ENCODE data around the gene GPR68.
"Not testable (repeated sequence)": the region's sequence is repeated elsewhere in the genome, so short reads cannot be mapped to it uniquely, and the experiment has no call there.

GPR68 gene

DNA sequence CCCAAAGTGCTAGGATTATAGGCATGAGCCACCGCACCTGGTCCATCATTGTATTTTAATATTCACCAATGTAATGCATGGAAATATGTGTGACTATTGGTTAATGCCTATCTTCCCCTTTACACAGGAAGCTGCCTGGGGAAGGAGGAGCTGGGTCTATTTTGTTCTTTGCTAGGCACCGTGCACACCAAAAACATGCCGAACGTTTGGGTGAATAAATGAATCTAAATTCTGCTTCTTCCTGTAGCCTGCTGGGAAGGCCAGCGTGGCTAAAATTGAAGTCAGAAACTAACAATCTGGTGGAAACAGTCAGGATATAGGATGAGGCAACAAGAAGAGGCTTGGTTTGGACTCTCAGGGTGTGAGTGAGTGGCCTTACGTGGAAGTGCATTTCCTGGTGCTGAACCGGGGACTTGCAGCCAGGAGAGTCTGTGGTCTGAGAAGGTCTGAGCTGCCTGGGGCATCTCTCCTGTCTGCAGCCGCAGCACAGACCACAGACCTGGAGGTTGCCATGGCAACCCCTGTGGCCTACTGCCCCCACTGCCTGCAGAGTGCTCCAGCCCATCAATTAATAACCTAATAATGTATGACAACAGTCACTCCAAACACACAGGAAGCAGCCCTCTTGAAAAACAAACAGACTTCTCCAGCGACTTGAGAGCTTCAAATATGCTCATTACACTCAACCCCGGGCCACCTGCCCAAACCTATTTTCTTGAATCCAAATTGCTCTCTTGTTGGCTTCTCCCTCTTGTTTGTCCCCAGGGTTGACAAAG is 5.5 kb upstream of the GPR68 start:
- TF ChIP-seq CTCF (IDR thresholded peaks at IDR 0.05; ENCODE audit: unreplicated experiment in 3 of 3), result no peak
- Mint-ChIP-seq H3K9me3 (peaks cover 3% of the 10 kb centered on the region), H3K27ac (peak overlapping the region; percentile 43 to 84 (median 76)), H3K36me3 (ENCODE audit: low read depth) (no peaks in the 10 kb centered on the region), H3K4me1 (peaks cover 7% of the 10 kb centered on the region), H3K27me3 (ENCODE audit: low read depth) (peaks cover 26% of the 10 kb centered on the region), H3K4me3 (peak overlapping the region; percentile 33 to 67 (median 58))

GRCh38 chr14:91246051-91246852 is 1.7 kb upstream of the GPR68 start:
- Mint-ChIP-seq H3K36me3 (ENCODE audit: low read depth) (no peaks in the 10 kb centered on the region), H3K27me3 (ENCODE audit: low read depth) (peaks cover 9% of the 10 kb centered on the region), H3K27ac (no peak overlapping the region), H3K4me1 (peaks cover 7% of the 10 kb centered on the region), H3K9me3 (peaks cover 7% of the 10 kb centered on the region), H3K4me3 (no peak overlapping the region)
- TF ChIP-seq CTCF (IDR thresholded peaks at IDR 0.05; ENCODE audit: unreplicated experiment in 3 of 3), result no peak

DNA sequence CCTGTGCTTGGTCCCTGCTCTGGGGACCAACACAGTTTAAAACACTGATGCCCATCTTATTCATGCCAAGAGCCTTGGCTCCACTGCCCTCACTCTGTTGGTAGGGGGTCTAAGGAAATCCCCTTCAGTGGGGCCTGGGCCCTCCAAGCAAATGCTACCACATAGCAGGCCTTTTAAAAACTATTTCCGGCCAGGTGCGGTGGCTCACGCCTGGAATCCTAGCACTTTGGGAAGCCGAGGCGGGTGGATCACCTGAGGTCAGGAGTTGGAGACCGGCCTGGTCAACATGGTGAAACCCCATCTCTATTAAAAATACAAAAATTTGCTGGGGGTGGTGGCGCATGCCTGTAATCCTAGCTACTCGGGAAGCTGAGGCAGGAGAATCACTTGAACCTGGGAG is 1.1 kb upstream of the GPR68 start:
- H3K4me1 Mint-ChIP-seq; H3K36me3 Mint-ChIP-seq (ENCODE audit: low read depth); H3K9me3 Mint-ChIP-seq; H3K4me3 Mint-ChIP-seq; H3K27ac Mint-ChIP-seq: not testable (repeated sequence)
- H3K27me3 Mint-ChIP-seq (ENCODE audit: low read depth), result peaks cover 10% of the 10 kb centered on the region

GRCh38 chr14:91245029-91245428 is 525 bp upstream of the GPR68 start:
- Mint-ChIP-seq H3K9me3 (peaks cover 7% of the 10 kb centered on the region), H3K4me1 (peaks cover under 1% of the 10 kb centered on the region), H3K27ac (no peak overlapping the region)

GRCh38 chr14:91243074-91243471 is 1.4 kb downstream of the GPR68 start:
- Mint-ChIP-seq H3K36me3 (ENCODE audit: low read depth) (no peaks in the 10 kb centered on the region), H3K27me3 (ENCODE audit: low read depth) (peaks cover 10% of the 10 kb centered on the region), H3K27ac (no peak overlapping the region), H3K4me1 (no peaks in the 10 kb centered on the region), H3K9me3 (peaks cover 14% of the 10 kb centered on the region), H3K4me3 (no peak overlapping the region)
- TF ChIP-seq CTCF (IDR thresholded peaks at IDR 0.05; ENCODE audit: unreplicated experiment in 3 of 3), result no peak

More at GRCh38 chr14:91245029-91245428, 525 bp upstream of the GPR68 start:
- no peak overlapping the region for H3K4me3 Mint-ChIP-seq
- no peak for TF ChIP-seq CTCF (IDR thresholded peaks at IDR 0.05; ENCODE audit: unreplicated experiment in 3 of 3)
- H3K36me3 Mint-ChIP-seq (ENCODE audit: low read depth), result no peaks in the 10 kb centered on the region
- peaks cover 10% of the 10 kb centered on the region for H3K27me3 Mint-ChIP-seq (ENCODE audit: low read depth)

- H3K9me3 Mint-ChIP-seq, result peaks cover 14% of the 10 kb centered on the region
- no peak for TF ChIP-seq CTCF (IDR thresholded peaks at IDR 0.05; ENCODE audit: unreplicated experiment in 3 of 3)
- H3K4me3 Mint-ChIP-seq, result no peak overlapping the region
- H3K27ac Mint-ChIP-seq, result no peak overlapping the region
- H3K27me3 Mint-ChIP-seq (ENCODE audit: low read depth), result peaks cover 10% of the 10 kb centered on the region
- H3K4me1 Mint-ChIP-seq, result no peaks in the 10 kb centered on the region
- H3K36me3 Mint-ChIP-seq (ENCODE audit: low read depth), result no peaks in the 10 kb centered on the region
These were observed 1.9 kb downstream of the GPR68 start for GRCh38 chr14:91242635-91243034.
